ENCODE results near the gene F11. TPM values are rescaled to one million over a fixed set of nuclear protein-coding genes. Genes with fewer than 3 reads are reported as not detected.

The F11 gene
- total and polyA plus RNA-seq, 2 donors (not counting 3 experiments of a cell fraction or from before 2014, with no cell fraction given) = not detected

- DNase-seq (ENCODE audit: low read depth, low spot score) (no peak), FAIRE-seq (no peak)
- H3K4me1 ChIP-seq (ENCODE audit: control insufficient read depth, extremely low read depth, insufficient read depth, low read length) = no peaks in the 10 kb centered on the region
- no peaks in the 10 kb centered on the region for H3K79me2 ChIP-seq (ENCODE audit: control insufficient read depth, insufficient read depth, low read length)
- ChIA-PET POLR2A (no interaction called here), CTCF (no interaction called here)
- dilution Hi-C loops (cut with MboI; ENCODE audit: extremely low pct_ligation_motif_present, low sequenced_read_pairs) (no loop called here), intact Hi-C loops (cut with micrococcal nuclease) (no loop called here)
- no peak overlapping the region for H3K4me3 ChIP-seq (replicated peaks in 1 of 3; ENCODE audit: insufficient read depth in 1 of 3, low read depth in 1 of 3, low read length in 3 of 3)
- no peaks in the 10 kb centered on the region for H3K9me3 ChIP-seq (replicated peaks; ENCODE audit: control insufficient read depth, insufficient read depth, low read length)
- no TSS peak for BruUV-seq (replicated peaks)
- H4K20me1 ChIP-seq (replicated peaks; ENCODE audit: control insufficient read depth, extremely low read depth, insufficient read depth, low read length) = no peaks in the 10 kb centered on the region
- TF ChIP-seq EZH2 (IDR thresholded peaks at IDR 0.05; ENCODE audit: borderline replicate concordance, low read depth, low read length, severe bottlenecking) = no peak
- no peak for TF ChIP-seq POLR2AphosphoS5 (IDR thresholded peaks at IDR 0.05; ENCODE audit: insufficient read depth, low read depth, low read length)
- no peak for TF ChIP-seq POLR2A (IDR thresholded peaks at IDR 0.05; ENCODE audit: low read depth, low read length)
- TF ChIP-seq MAX (IDR thresholded peaks at IDR 0.05; ENCODE audit: insufficient read depth, insufficient read length) = no peak
- no peak for TF ChIP-seq JUN (IDR thresholded peaks at IDR 0.05; ENCODE audit: borderline replicate concordance, insufficient read depth, insufficient read length, low read depth)
- no peak for TF ChIP-seq MYC (IDR thresholded peaks at IDR 0.05; ENCODE audit: low read depth, low read length)
- TF ChIP-seq GATA2 (IDR thresholded peaks at IDR 0.05; ENCODE audit: insufficient read depth, insufficient read length, low read depth, low read length) = no peak
- TF ChIP-seq FOS (IDR thresholded peaks at IDR 0.05; ENCODE audit: borderline replicate concordance, insufficient read depth, low read length) = no peak
- TF ChIP-seq CTCF (IDR thresholded peaks at IDR 0.05; ENCODE audit: extremely low read depth in 1 of 2, insufficient read depth in 1 of 2, low read depth in 1 of 2, low read length in 2 of 2) = no peak
- H3K9me1 ChIP-seq (replicated peaks; ENCODE audit: control insufficient read depth, extremely low read depth, insufficient read depth, low read length) = no peaks in the 10 kb centered on the region
- no peak overlapping the region for H3K4me2 ChIP-seq (ENCODE audit: insufficient read depth, low read length)
- H3K36me3 ChIP-seq (ENCODE audit: control insufficient read depth in 2 of 2, extremely low read depth in 1 of 2, insufficient read depth in 2 of 2, low read length in 2 of 2) = no peaks in the 10 kb centered on the region
- H3K9ac ChIP-seq (replicated peaks; ENCODE audit: extremely low read depth, insufficient read depth, low read length) = no peak overlapping the region
- no peaks in the 10 kb centered on the region for H3K27me3 ChIP-seq (ENCODE audit: control insufficient read depth in 2 of 2, insufficient read depth in 2 of 2, low read length in 2 of 2)
- H3K27ac ChIP-seq (ENCODE audit: insufficient read depth, low read depth, low read length) = no peak overlapping the region
- no peak overlapping the region for H2AFZ ChIP-seq (ENCODE audit: low read depth, low read length)
Observed at GRCh38 chr4:186304216-186304615, 38.2 kb downstream of the F11 start.
